HepG2 (cell line): ENCODE results near the gene TFAP2E. TPM values are rescaled to one million over a fixed set of nuclear protein-coding genes. Genes with fewer than 3 reads are reported as not detected.

ENCODE experiments used
- ATF7-NPFF ChIP-seq: sonication (generic); formaldehyde crosslinking; IDR thresholded peaks from 2 replicates; pipeline ENCODE4 v1.8.1; 2023; ENCODE audit warnings: mild to moderate bottlenecking, low read depth, missing genetic modification reagents, moderate library complexity
- CEBPG ChIP-seq: IDR thresholded peaks from 2 replicates; pipeline ENCODE4 v1.6.1; 2016
- CHD4 ChIP-seq: fragments of 200-600 bp; sonication (generic); IDR thresholded peaks from 2 replicates; pipeline ENCODE4 v1.7.0; 2017; ENCODE audit warnings: mild to moderate bottlenecking, low read length, borderline replicate concordance
- GLI4 ChIP-seq: sonication (generic); formaldehyde crosslinking; IDR thresholded peaks from 2 replicates; pipeline ENCODE4 v1.5.1; 2020; ENCODE audit warnings: missing genetic modification reagents, mild to moderate bottlenecking, moderate library complexity, borderline replicate concordance
- MAZ ChIP-seq, 2 experiments: sonication (generic) in 1 of 2; formaldehyde crosslinking in 1 of 2; IDR thresholded peaks; 2 replicates each; pipeline versions ENCODE4 v1.5.0 to v1.6.1; 2012 to 2020; ENCODE audit warnings: low read depth in 2 of 2, mild to moderate bottlenecking in 2 of 2, borderline replicate concordance in 1 of 2, improper control_type of control experiment in 1 of 2, low read length in 1 of 2, missing genetic modification reagents in 1 of 2, moderate library complexity in 1 of 2
- MTERF4 ChIP-seq: sonication (generic); formaldehyde crosslinking; IDR thresholded peaks from 2 replicates; pipeline ENCODE4 v1.8.0; 2023; ENCODE audit warnings: mild to moderate bottlenecking, missing genetic modification reagents
- MTF1 ChIP-seq: sonication (generic); formaldehyde crosslinking; IDR thresholded peaks from 2 replicates; pipeline ENCODE4 v1.5.0; 2020; ENCODE audit warnings: missing genetic modification reagents
- NFIC ChIP-seq: IDR thresholded peaks from 2 replicates; pipeline ENCODE4 v1.6.1; 2012; ENCODE audit warnings: mild to moderate bottlenecking, low read length, inconsistent platforms
- PAF1 ChIP-seq: IDR thresholded peaks from 2 replicates; pipeline ENCODE4 v1.6.1; 2016; ENCODE audit warnings: missing genetic modification reagents, missing compliant biosample characterization
- PATZ1 ChIP-seq: sonication (generic); formaldehyde crosslinking; IDR thresholded peaks from 2 replicates; pipeline ENCODE4 v1.4.0; 2020; ENCODE audit warnings: missing genetic modification reagents
- PHF8 ChIP-seq: sonication (generic); formaldehyde crosslinking; IDR thresholded peaks from 2 replicates; pipeline ENCODE4 v1.5.0; 2020; ENCODE audit warnings: missing genetic modification reagents
- RARG ChIP-seq: sonication (generic); formaldehyde crosslinking; IDR thresholded peaks from 2 replicates; pipeline ENCODE4 v1.4.0; 2020; ENCODE audit warnings: low read depth, mild to moderate bottlenecking, missing genetic modification reagents
- RFXANK ChIP-seq: IDR thresholded peaks from 2 replicates; pipeline ENCODE4 v1.6.1; 2016
- ZFP36L1 ChIP-seq: sonication (generic); formaldehyde crosslinking; IDR thresholded peaks from 2 replicates; pipeline ENCODE4 v1.8.0; 2022; ENCODE audit warnings: mild to moderate bottlenecking, missing genetic modification reagents, moderate library complexity
- ZFP36L2 ChIP-seq: sonication (generic); formaldehyde crosslinking; IDR thresholded peaks from 2 replicates; pipeline ENCODE4 v1.4.0; 2020; ENCODE audit warnings: missing genetic modification reagents
- ZNF207 ChIP-seq: fragments of 450-650 bp; IDR thresholded peaks from 2 replicates; pipeline ENCODE4 v1.6.1; 2016; ENCODE audit warnings: antibody characterized with exemption, borderline replicate concordance
- ZNF256 ChIP-seq: sonication (generic); formaldehyde crosslinking; conservative IDR thresholded peaks from 2 replicates; pipeline ENCODE4 v1.4.0; 2020; ENCODE audit warnings: missing genetic modification reagents
- ZNF746 ChIP-seq: sonication (generic); formaldehyde crosslinking; IDR thresholded peaks from 2 replicates; pipeline ENCODE4 v1.8.0; 2022; ENCODE audit warnings: mild to moderate bottlenecking, missing genetic modification reagents
- polyA plus RNA-seq, 8 experiments: library from polyadenylated mRNA; depleted of rRNA in 3 of 8; stranded (reverse) in 7 of 8; unstranded in 1 of 8; fragments of >200 nt; fragmentation: Illumina TruSeq in 4 of 8; extraction: Trizol in 4 of 8; gene quantifications; 2 replicates each; pipeline versions ENCODE4 v1.2.1 to v1.2.3, GENCODE V29; 2011 to 2016; ENCODE audit warnings: low read depth in 4 of 8, missing spikeins in 1 of 8, mixed read lengths in 1 of 8; ENCODE audit not compliant: insufficient read depth in 1 of 8
- total RNA-seq, 5 experiments: library from RNA; depleted of rRNA; stranded (reverse); fragments of >200 nt; fragmentation: Illumina TruSeq; extraction: Trizol; gene quantifications; 2 replicates each; pipeline ENCODE4 v1.2.3, GENCODE V29; 2016; ENCODE audit warnings: low read depth in 1 of 5
- TF ChIP-seq, protein P1 (sequence below): sonication (generic); formaldehyde crosslinking; IDR thresholded peaks from 2 replicates; pipeline ENCODE4 v1.4.0; 2020; ENCODE audit warnings: low read depth, missing genetic modification reagents

Gene TFAP2E
- total and polyA plus RNA-seq, 2 of the 13 experiments (the other 11 are each of a cell fraction or from before 2014, with no cell fraction given): 0.31 to 0.41 TPM

DNA sequence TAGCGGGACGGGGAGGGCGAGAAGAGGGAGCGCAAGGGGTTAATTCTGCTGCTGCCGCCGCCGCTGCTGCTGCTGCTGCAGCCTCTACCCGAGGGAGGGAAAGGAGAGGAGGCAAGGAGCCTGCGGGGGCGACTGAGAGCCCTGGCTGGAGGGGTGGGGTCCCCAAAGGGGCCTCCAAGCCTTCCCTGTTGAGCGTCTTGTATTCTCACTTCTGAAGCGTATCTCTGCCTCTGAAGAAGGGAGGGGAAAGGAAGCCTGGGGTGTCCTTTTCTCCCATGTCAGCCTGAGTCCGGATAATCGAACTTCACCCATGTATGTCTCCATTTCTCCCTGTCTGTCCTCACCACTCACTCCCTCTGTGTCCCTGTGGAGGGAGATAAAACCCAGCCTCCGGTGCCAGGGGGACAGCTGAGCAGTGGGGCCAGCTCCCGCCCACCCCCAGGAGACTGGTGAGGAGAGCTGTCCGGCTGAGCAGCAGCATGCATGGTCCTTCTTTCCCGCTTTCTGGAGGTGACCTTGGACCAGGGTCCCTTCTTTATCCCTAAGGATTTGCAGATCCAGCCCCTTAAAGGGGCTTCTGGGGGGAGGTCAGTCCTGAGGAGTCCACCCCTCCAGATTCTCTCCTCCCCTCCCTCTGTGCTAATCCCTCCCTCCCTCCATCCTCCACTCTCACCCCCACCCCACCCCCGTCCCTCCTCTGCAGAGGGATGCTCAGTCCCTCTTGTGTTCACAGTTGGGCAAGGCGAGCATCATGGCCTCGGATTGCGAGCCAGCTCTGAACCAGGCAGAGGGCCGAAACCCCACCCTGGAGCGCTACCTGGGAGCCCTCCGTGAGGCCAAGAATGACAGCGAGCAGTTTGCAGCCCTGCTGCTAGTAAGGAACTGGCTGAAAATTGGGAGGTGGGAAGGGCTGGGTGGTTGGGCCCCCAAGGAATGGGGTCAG, 14.5 kb upstream of the TFAP2E start (continued):
- no peak for TF ChIP-seq RARG
- TF ChIP-seq ZNF256 (CRISPR knock-in tag): no peak
- TF ChIP-seq RFXANK: no peak
- TF ChIP-seq GLI4 (CRISPR knock-in tag): no peak
- TF ChIP-seq PHF8 (CRISPR knock-in tag): no peak
- no peak for TF ChIP-seq MTF1
- no peak for TF ChIP-seq ZNF207
- no peak for TF ChIP-seq ZNF746 (CRISPR knock-in tag)
- 0 out of 2 replicates have a peak, but pooled peaks have one; percentile 9 for TF ChIP-seq PATZ1 (CRISPR knock-in tag)
- no peak for TF ChIP-seq NFIC
- no peak for TF ChIP-seq MTERF4 (CRISPR knock-in tag)
- 0 out of 2 replicates have a peak, but pooled peaks have one; percentile 22 for TF ChIP-seq MAZ (IDR thresholded peaks at IDR 0.05; ENCODE audit: borderline replicate concordance, low read depth, low read length)
- no peak for TF ChIP-seq MAZ (CRISPR knock-in tag; IDR thresholded peaks at IDR 0.05; ENCODE audit: low read depth)
- no peak for TF ChIP-seq ZFP36L1 (CRISPR knock-in tag)
- no peak for TF ChIP-seq PAF1 (CRISPR knock-in tag)
- TF ChIP-seq ATF7-NPFF (CRISPR knock-in tag): 0 out of 2 replicates have a peak, but pooled peaks have one; percentile 11
- no peak for TF ChIP-seq CHD4
- TF ChIP-seq, protein P1, sequence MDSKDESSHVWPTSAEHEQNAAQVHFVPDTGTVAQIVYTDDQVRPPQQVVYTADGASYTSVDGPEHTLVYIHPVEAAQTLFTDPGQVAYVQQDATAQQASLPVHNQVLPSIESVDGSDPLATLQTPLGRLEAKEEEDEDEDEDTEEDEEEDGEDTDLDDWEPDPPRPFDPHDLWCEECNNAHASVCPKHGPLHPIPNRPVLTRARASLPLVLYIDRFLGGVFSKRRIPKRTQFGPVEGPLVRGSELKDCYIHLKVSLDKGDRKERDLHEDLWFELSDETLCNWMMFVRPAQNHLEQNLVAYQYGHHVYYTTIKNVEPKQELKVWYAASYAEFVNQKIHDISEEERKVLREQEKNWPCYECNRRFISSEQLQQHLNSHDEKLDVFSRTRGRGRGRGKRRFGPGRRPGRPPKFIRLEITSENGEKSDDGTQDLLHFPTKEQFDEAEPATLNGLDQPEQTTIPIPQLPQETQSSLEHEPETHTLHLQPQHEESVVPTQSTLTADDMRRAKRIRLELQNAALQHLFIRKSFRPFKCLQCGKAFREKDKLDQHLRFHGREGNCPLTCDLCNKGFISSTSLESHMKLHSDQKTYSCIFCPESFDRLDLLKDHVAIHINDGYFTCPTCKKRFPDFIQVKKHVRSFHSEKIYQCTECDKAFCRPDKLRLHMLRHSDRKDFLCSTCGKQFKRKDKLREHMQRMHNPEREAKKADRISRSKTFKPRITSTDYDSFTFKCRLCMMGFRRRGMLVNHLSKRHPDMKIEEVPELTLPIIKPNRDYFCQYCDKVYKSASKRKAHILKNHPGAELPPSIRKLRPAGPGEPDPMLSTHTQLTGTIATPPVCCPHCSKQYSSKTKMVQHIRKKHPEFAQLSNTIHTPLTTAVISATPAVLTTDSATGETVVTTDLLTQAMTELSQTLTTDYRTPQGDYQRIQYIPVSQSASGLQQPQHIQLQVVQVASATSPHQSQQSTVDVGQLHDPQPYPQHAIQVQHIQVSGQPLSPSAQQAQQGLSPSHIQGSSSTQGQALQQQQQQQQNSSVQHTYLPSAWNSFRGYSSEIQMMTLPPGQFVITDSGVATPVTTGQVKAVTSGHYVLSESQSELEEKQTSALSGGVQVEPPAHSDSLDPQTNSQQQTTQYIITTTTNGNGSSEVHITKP: no peak
- TF ChIP-seq CEBPG (CRISPR knock-in tag): no peak
- no peak for TF ChIP-seq ZFP36L2 (CRISPR knock-in tag)
